OCI-LY1 (cell line): ENCODE results near the gene TYW1B.
"Not testable (repeated sequence)": the region's sequence is repeated elsewhere in the genome, so short reads cannot be mapped to it uniquely, and the experiment has no call there.

Experiments
- CTCF ChIP-seq: fragments of 200-600 bp; sonication (generic), shearing (Covaris generic); IDR thresholded peaks from 2 replicates; pipeline ENCODE4 v1.5.1; 2017; ENCODE audit warnings: mild to moderate bottlenecking, antibody characterized with exemption, low read length, moderate library complexity, mixed read lengths
- EZH2 ChIP-seq: fragments of 200-600 bp; sonication (generic), shearing (Covaris generic); IDR thresholded peaks from 2 replicates; pipeline ENCODE4 v1.8.0; 2017; ENCODE audit warnings: borderline replicate concordance, mixed run types, mild to moderate bottlenecking, antibody characterized with exemption, low read length, moderate library complexity, mixed read lengths

- TF ChIP-seq EZH2, CTCF: not testable (repeated sequence)
Measured at GRCh38 chr7:72730384-72730783, 97.6 kb downstream of the TYW1B start.
